SK-N-MC (cell line): ENCODE data around the gene MYL6.

Experiments
- EZH2 ChIP-seq: fragments of 200-600 bp; sonication (generic); IDR thresholded peaks from one replicate; pipeline ENCODE4 v1.6.1; 2017; ENCODE audit warnings: antibody characterized with exemption
- FOXP2 ChIP-seq: optimal IDR thresholded peaks from 2 replicates; pipeline ENCODE3; 2011; ENCODE audit warnings: mild to moderate bottlenecking, moderate library complexity; ENCODE audit not compliant: insufficient read depth; ENCODE audit errors: extremely low read length, control extremely low read depth
- POLR2AphosphoS5 ChIP-seq: IDR thresholded peaks from 2 replicates; pipeline ENCODE4 v1.6.1; 2012; ENCODE audit warnings: mild to moderate bottlenecking, low read depth, low read length, borderline replicate concordance

DNA sequence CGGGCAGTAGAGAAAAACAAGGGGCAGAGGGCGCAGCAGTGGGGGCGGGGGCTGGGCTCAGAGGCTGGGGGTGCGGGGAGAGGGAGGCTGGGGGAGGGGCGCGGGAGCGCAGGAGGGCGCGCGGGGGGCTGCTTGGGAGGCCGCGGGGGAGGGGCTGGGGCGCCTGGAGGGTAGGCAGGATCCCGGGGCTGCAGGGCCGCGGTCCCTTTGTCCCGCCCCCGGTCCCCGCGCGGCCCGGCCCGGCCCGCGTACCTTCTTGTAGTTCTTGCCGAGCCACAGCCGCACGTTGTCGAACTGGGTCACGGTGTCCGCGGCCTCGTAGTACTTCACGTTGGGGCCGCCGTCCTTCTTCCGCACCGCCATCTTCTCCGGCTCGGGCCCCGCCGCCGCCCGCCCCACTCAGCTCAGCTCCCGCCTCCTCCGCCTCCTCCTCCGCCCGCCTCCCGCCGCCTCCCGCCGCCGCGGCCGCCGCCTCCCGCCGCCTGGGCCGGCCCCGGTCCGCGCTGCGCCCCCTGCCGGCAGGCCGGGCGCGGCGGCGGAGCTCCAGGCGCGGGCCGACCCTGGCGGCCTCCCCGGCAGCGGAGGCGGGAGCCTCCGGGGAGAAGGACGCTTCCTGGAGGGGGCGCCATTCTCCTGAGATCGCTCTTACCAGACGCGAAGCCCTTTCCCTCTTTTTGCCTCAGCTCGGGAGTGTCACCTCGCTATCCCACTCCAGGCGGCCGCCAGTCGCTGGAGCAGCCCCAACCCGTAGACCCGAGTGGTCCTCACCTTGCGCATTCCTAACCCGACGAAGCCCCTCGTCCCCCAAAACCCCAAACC, 31.1 kb downstream of the MYL6 start, which contains the start of gene SMARCC2:
- TF ChIP-seq EZH2, result no peak
- peak; percentile 54; the same call in 1 of the 2 replicates for TF ChIP-seq POLR2AphosphoS5
- TF ChIP-seq FOXP2, result no peak
